Inflammatory macrophage treated with lipopolysaccharide for 1 hour (primary cell): ENCODE data around the gene TMEM219.
"Not testable (repeated sequence)": the region's sequence is repeated elsewhere in the genome, so short reads cannot be mapped to it uniquely, and the experiment has no call there.

Source experiments
- DNase-seq, 2 donors: peaks; one replicate each; pipeline ENCODE4 v3.0.0-alpha.2; 2020 to 2022

The TMEM219 gene, protein sequence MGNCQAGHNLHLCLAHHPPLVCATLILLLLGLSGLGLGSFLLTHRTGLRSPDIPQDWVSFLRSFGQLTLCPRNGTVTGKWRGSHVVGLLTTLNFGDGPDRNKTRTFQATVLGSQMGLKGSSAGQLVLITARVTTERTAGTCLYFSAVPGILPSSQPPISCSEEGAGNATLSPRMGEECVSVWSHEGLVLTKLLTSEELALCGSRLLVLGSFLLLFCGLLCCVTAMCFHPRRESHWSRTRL

DNA sequence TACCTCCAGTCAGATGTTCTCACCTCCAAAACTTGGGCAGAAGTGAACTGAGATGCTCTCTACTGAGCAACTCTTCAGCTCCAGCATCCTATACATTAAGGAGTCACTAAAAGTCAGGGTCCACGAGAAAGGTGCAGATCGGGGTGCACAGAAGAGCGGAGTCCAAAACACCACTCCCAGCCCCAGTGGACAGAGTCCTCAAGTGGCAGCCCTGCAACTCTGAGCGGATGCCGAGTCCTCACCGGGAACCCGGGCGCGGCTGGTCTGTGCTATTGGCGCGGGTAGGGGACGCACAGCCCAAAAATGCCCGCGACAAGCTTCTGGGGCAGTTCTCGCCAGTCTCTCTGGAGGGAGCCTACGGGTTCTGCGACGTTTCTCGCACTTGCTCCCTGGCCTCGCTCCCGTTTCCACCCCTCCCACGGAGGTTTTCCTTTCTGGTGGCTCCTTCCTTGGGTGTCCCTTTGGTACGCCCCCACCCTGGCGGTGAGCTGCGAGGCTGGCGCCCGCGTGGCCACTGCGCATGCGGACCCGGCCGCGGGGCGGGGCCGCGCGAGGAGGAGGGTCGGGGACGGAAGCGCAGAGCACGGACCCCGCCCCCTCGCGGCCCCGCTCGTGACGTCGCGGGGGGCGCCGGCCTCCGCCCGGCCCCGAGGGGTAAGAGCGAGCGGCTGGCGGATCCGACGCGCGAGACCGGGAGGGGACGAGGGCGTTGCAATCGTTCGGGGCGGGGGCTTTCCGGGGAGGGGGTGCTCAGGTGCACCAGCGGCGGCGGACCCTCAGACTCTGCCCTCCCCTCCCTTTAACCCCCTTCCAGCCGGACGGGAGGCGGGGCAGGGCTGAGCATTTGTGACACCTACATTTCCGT, at the start of gene TMEM219:
TSS of gene TMEM219 (plus strand) at position 601 of the 865 bp plus-strand sequence. CDS start 1,065 bp downstream, outside the sequence.
- DNase-seq: peak; percentile 89 to 97

DNA sequence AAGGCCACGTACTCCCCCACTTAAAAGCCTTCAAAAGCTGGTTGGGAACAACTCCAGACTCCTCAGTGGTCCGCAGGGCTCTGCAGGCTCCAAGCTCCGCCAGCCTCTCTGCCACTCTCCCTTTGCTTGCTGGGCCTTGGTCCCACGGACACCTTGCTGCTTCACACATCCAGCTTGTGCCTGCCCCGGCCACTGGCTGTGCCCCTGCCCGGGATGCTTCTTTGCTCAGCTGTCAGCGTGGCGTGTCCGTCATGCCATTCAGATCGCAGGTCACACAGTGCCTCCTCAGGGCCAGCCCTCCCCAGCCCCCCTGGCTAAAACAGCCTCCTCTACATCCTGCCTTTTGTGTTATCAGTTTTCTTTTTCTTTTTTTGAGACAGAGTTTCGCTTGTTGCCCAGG, 49.8 kb upstream of the TMEM219 start:
- DNase-seq: no peak

DNA sequence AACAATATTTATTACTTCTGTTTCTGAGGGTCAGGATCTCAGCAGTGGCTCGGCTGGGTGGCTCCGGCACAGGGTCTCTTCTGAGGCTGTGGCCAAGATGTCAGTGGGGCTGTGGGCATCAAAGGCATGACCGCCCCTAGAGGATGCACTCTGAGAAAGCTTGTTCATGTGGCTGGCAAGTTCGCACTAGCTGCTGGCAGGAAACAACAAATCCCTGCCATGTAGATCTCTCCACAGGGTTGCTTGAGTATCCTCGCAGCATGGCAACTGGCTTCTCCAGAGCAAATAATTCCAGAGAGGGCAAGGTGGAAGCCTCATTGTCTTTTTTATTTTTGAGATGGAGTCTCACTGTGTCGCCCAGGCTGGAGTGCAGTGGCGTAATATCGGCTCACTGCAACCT, 48.4 kb upstream of the TMEM219 start:
- DNase-seq: no peak

DNA sequence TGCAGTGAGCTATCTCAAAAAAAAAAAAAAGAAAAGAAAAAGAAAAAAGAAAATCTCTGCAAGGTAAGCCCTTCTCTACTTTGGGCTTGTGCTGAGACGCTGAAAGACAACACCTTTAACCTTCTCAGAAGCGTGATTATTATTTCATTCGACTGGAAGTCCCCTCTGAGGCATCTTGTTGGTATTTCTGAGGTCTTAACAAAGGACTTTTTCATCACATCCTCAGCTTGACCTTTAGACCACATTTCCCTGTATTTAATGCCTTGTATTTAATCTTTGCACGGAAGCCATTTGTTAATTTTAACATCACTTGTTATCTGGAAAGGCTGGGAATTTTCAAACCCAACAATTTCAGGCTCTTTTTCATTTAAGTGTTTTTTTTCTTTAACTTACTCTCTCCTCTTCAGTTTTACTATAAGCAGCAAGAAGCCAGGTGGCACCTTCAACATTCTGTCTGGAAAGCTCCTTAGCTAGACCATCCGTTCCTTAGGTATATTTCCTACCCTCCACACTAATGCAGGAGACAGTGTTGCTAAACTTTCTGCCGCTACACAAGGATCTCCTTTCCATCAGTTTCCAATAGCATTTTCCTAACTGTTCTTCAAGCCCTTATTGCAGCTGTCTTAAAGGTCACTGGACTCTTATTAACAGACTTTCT, 46.2 kb upstream of the TMEM219 start:
- DNase-seq: no peak

DNA sequence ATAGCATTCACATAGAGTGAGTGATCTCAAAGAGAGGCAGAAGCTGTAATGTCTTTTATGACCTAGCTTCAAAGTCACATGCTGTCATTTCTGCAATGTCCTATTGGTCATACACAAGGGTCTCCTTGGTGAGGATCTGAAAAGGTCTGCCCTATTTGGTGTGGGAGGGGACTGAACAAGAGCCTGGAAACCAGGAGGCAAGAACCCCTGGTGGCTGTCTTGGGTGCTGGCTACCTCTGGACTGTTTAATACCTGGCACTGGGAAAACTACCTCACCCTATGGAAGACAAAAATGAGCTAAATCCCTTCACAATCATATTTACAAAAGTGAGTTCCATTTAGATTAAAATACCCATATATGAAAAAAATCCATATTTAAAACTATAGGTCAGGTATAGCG, 44.9 kb upstream of the TMEM219 start:
- DNase-seq: peak in 1 of 2 donors; percentile 11

DNA sequence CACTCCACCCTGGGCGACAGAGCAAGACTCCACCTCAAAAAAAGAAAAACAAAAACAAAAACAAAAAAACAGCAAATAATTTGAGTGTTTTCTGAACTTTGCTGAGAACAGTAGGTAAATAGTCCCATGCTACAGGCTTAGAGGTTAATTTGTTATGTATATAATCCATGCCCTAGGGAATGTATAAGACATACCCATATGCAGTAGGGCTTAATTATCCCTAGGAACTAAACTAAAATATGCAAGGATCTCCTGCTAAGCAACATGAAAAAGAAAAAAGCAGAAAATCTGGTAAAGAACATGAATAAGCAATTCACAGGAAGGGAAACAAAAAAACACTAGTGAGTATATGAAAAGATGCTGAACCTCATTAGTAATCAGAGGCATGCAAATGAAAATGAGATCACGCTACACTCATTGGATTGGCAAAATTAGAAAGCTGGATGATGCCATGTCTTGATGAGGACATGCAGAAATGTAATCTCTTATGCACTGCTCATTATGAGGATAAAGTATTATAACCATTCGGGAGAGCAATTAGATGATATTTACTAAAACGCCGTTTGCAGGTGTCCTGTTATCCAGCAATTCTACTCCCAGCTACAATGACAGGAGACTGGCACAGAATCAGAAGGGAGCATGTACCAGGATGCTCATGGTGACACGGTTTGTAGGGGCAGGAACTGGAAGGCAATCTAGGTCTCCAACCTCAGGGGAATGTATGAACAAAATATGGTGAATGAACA, 41.4 kb upstream of the TMEM219 start:
- no peak for DNase-seq

DNA sequence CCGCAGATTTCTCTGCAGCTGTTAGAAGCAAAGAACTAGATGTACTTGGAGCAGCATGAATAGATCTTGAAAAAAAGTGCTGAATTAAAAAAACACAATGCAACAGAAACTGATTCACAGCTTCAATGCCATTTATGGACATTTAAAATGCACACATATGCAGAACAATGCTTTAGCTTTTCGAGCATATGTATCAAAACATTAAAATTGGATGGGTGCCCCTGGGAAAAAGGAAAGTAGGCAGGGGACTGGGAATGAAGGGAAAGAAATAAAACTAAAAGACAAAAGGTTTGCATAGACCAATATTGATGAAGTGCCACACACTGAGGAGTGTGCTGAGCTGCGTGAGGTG, 40.9 kb upstream of the TMEM219 start:
- DNase-seq: no peak

DNA sequence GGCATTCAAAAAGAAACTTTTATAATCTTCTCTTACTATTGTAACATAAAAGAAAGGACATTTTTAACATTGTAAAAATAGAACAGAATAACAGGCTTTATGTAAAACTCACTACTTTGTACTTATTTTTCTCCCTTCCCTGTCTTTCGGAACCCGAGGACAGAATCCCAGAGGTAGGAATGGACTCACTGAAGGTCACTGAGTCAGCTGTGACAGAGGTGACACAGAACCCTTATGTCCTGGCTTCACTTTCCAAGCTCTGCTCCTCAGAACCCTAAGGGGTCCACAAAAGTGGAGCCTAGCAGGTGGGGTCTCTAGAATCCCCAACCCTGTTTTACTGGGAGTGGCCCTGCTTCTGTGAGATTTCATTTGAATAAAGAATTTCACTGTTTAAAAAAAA, 39.6 kb upstream of the TMEM219 start:
- DNase-seq: no peak

DNA sequence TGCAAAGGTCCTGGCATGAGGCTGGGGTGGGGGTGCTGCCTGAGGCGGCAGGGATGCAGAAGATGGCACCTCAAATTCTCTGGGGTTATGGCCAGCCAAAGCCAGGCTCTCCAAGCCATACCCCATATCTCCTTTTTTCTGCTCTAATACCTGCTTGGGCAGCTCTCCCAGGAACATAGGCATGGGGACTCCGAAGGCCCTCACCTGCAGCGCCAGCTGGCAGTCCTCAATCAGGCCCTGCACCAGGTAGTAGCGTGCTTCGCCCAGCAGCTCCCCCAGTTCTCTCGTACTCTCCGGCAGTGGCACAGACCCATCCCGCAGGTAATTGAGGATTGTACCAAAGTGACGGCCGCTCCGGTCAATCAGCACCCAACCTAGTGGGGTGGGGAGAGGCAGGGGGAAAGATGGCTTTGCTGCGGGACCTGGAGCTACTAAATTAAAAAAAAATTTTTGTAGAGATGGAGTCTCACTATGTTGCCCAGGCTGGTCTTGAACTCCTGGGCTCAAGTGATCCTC, 38.8 kb upstream of the TMEM219 start:
- no peak for DNase-seq

DNA sequence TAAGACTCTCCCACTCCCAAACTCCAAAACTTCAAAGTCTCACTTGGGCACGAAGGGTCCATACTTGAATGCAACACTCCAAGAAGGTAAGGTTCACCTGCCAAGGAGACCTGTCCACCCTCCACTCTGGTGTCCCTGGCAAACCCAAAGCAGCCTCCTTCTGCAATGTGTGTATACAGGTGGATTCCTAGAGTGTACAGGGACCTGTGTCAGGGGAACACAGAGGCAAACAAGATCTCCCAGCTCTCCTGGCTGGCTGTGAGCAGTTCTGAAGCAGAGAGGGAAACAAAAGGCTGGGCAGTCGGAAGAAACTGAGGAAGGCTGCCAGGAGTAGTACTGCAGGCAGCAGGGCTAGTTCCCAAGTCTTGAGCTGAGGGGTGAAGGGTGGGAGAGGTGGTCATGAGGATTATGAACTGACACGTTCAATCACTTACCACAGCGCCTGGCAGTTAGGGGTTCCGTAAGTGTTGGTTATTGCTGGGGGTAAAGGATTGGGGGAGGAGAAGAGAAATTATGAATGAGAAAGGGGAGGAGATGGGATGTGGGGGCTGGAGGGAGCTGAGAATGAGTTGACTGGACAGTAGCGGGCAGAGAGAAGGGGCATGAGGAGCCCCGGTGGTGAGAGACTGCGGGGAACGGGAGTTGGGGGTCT, 36.6 kb upstream of the TMEM219 start:
- no peak for DNase-seq

DNA sequence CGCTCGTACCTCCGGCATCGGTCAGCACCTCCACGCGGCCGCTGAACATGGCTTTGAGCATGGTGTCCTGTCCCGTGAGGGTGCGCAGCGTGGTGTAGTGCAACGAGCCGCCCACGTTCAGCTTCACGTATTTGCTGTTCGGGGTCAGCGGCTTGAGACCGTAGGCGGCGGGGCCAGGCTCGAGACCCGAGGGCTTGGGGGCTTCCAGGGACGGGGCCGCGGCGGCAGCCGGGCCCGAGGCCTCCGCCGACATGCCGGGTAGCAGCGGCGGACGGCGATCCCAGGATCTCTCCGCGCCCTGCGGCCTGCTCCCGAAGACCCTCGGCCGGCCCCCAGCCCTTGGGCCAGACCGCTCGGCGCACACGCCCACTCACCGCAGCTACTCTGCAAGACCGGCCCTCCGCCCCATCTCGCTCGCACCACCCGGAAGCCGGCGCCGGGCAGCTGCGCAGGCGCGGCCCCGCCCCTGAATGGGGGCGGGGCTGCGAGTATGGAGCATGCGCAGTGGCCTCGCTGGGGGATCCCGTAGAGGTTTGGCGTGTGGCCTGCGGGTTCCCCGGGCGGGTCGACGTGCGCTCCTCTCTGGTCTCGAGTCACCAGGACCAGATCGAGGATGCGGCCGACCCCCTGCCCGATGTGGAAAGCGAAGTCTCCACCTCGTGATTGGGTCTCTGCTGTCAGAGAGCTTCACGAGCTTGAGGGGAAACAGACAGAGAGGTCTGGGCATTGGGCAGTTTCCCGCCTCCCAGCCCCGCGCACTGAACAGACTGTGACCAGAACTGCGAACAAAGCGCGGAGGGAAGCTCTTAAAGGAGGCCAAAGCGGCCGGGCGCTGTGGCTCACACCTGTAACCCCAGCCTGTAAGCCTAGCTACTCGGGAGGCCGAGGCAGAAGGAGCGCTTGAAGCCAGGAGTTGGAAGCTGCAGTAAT, 35.8 kb upstream of the TMEM219 start, which contains the start of gene KCTD13:
TSS of gene KCTD13 (minus strand) at position 446 of the 930 bp plus-strand sequence. CDS start at position 253, 193 bp downstream.
- peak; percentile 81 to 93 for DNase-seq

DNA sequence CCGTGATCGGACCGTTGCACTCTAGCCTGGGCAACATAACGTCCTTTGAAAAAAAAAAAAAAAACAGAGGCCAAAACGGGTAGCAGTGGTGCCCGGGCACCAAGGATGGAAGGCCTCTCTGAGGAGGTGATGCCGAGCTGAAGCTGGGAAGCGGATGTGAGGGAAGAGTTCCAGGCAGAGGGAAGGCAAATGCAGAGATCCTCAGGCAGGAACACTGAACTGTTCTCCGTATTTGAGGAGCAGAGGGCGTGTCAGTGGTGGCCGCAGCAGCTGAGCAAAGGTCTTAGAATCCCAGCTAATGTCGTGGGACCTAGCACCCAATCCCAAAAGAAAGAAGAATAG, 35.2 kb upstream of the TMEM219 start:
- no peak for DNase-seq

DNA sequence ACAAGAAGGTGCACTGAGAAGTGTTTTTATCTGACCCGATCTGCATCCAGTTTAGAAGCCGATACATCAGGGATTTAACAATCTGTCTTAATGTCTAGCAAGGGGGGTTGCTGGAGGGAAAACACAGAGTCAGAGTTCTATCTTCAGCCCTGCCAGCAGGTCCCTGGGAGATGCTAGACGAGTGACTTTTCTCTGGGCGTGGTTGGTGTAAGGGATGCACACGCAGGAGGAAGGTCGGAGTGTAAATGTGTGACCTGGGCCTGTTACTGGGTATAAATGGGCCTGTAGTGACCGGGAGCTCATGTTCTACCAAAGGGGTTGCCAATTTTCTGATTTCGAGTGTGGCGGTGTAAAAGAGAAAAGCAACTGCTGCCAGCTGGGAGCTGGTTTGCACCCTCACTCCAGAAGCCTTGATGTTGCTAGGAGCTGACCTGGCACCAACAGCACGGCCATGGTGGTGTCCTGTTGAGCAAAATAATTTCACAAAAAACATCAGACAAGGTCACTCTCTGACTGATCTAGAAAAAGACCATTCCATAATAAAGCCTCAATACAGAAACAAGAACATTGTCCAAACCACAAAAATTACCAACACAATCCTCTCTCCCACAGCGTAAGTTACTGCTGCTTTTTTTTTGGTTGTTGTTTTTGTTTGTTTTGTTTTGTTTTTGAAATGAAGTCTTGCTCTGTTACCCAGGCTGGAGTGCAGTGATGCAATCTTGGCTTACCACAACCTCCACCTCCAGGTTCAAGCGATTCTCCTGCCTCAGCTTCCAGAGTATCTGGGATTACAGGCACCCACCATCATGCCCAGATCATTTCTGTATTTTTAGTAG, 34.6 kb upstream of the TMEM219 start:
- DNase-seq: no peak

DNA sequence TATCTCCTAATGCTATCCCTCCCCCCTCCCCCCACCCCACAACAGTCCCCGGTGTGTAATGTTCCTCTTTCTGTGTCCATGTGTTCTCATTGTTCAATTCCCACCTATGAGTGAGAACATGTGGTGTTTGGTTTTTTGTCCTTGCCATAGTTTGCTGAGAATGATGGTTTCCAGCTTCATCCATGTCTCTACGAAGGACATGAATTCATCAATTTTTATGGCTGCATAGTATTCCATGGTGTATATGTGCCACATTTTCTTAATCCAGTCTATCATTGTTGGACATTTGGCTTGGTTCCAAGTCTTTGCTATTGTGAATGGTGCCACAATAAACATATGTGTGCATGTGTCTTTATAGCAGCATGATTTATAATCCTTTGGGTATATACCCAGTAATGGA, 30.1 kb upstream of the TMEM219 start:
- not testable (repeated sequence) for DNase-seq

DNA sequence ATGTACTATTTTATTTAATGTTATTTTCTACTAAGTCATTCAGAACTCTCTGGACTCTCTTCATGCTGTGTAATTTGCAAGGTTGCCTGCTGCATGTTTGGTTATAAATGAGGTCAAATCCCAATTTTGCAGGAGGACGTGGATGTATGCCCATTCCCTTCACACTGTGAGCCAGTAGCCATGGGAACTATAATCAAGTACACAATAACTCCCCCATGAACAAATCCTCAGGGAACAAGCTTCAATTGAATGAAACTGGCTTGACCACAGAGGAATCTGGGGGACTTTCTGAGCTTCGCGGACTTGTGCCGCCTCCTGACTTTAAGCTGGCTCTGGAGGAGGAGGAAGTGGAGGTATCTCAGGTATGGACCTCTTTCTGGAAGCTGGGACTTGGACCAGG, 21.2 kb upstream of the TMEM219 start:
- DNase-seq: no peak

DNA sequence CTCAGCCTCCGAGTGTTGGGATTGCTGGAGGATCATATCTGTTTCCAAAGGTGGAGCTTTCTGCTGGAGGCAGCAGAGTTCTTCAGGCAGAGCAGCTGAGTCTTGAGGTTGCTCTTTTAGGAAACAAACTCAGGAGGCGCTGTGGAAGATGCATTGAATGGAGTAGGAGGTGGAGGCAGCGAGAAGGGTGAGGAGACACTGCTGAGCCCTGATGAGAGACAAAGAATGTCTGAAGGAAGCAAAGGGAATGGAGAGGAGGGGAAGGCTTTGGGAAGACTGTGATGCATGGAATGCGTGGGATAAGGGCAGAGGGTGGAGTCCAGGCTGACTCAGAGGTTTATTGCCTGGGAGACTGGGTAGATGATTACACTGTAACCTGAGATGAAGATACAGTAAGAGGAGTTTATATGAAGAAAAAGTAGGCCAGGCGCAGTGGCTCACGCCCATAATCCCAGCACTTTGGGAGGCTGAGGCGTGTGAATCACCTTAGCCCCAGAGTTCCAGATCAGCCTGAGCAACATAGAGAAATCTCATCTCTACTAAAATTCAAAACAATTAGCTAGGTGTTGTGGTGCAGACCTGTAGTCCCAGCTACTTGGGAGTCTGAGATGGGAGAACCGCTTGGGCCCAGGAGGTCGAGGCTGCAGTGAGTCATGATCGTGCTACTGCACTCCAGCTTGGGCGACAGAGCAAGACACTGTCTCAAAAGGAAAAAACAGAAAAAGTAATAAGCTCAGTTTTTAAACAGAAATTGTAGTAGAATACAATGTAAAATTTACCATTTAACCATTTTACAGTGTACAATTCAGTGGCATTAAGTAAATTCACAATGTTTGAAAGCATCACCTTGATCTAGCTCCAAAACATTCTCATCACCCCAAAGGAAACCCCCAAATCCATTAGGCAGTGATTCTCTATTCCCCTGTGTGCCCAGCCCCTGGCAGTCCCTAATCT, 17.8 kb upstream of the TMEM219 start:
- DNase-seq: no peak

DNA sequence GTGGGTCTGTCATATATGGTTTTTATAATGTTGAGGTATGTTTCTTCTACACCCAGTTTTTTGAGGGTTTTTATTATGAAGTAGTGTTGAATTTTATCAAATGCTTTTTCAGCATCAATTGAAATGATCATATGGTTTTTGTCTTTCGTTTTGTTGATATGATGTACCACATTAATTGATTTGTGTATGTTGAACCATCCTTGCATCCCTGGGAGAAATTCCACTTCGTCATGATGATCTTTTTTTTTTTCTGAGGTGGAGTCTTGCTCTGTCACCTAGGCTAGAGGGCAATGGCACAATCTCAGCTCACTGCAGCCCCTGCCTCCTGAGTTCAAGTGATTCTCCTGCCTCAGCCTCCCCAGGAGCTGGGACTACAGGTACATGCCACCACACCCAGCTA, 14.0 kb upstream of the TMEM219 start:
- no peak for DNase-seq

DNA sequence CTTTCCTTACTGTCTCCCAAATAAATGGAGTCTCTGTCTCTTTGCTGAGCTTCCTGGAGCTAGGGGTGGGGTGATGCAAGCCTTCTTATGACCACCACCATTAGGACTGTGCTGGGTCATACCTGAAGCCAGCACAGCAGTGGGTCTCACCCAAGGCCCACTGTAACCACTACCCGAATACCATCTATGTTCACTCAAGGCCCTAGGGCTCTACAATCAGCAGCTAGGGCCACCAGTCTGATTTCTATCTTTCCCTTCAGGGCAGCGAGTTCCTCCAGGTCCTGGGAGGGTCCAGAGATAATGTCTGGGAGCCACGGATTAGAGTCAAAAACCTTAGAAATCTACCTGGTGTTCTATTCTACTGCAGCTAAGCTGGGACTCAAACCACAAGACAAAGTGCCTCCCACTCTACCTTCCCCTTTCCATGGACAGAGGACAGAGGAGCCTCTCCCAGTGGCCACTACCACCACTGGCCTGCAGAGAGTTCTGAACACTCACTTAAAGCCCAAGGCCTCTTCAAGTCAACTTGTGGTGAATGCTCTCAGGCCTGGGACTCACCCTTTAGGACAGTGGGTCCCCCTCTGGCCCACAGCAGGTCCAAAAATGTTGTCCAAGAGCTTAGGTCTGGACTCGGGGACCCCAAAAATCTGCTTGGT, 10.9 kb upstream of the TMEM219 start:
- DNase-seq: no peak
